ENCODE data around the gene ANK3. TPM values are rescaled to one million over a fixed set of nuclear protein-coding genes. Genes with fewer than 3 reads are reported as not detected.

ANK3 gene
- total RNA-seq, 1 donor from 2014 or later, result 35.1 TPM

GRCh38 chr10:60288256-60288655, 101.4 kb downstream of the ANK3 start:
- Mint-ChIP-seq H3K4me1 (ENCODE audit: low read depth) (peaks cover 90% of the 10 kb centered on the region), H3K27me3 (ENCODE audit: low read depth) (no peaks in the 10 kb centered on the region)
- no peak for TF ChIP-seq CTCF (IDR thresholded peaks at IDR 0.05)

GRCh38 chr10:60286559-60286958, 103.1 kb downstream of the ANK3 start:
- no peak overlapping the region for H3K4me3 Mint-ChIP-seq (ENCODE audit: unreplicated experiment)
- no peaks in the 10 kb centered on the region for H3K27me3 Mint-ChIP-seq (ENCODE audit: low read depth)
- no peak for DNase-seq (ENCODE audit: low spot score)
- no peaks in the 10 kb centered on the region for H3K36me3 Mint-ChIP-seq (ENCODE audit: low read depth)
- H3K9me3 Mint-ChIP-seq (ENCODE audit: low read depth), result no peaks in the 10 kb centered on the region
- no peak for TF ChIP-seq CTCF (IDR thresholded peaks at IDR 0.05)
- peak overlapping the region; percentile 82 for H3K27ac Mint-ChIP-seq (ENCODE audit: unreplicated experiment)
- peaks cover 90% of the 10 kb centered on the region for H3K4me1 Mint-ChIP-seq (ENCODE audit: low read depth)

More at GRCh38 chr10:60288256-60288655, 101.4 kb downstream of the ANK3 start:
- no peak for DNase-seq (ENCODE audit: low spot score)
- Mint-ChIP-seq H3K9me3 (ENCODE audit: low read depth) (no peaks in the 10 kb centered on the region), H3K27ac (ENCODE audit: unreplicated experiment) (peak overlapping the region; percentile 2), H3K4me3 (ENCODE audit: unreplicated experiment) (no peak overlapping the region), H3K36me3 (ENCODE audit: low read depth) (no peaks in the 10 kb centered on the region)

GRCh38 chr10:60283397-60283796, 106.3 kb downstream of the ANK3 start:
- no peaks in the 10 kb centered on the region for H3K9me3 Mint-ChIP-seq (ENCODE audit: low read depth)
- H3K4me3 Mint-ChIP-seq (ENCODE audit: unreplicated experiment), result peak overlapping the region; percentile 1
- no peak for DNase-seq (ENCODE audit: low spot score)
- no peaks in the 10 kb centered on the region for H3K27me3 Mint-ChIP-seq (ENCODE audit: low read depth)
- no peak for TF ChIP-seq CTCF (IDR thresholded peaks at IDR 0.05)
- peaks cover 76% of the 10 kb centered on the region for H3K4me1 Mint-ChIP-seq (ENCODE audit: low read depth)
- no peaks in the 10 kb centered on the region for H3K36me3 Mint-ChIP-seq (ENCODE audit: low read depth)
- peak overlapping the region; percentile 95 for H3K27ac Mint-ChIP-seq (ENCODE audit: unreplicated experiment)

GRCh38 chr10:60282771-60283353, 106.8 kb downstream of the ANK3 start:
- TF ChIP-seq CTCF (IDR thresholded peaks at IDR 0.05), result no peak
- H3K27ac Mint-ChIP-seq (ENCODE audit: unreplicated experiment), result peak overlapping the region; percentile 95
- H3K4me1 Mint-ChIP-seq (ENCODE audit: low read depth), result peaks cover 71% of the 10 kb centered on the region
- no peaks in the 10 kb centered on the region for H3K27me3 Mint-ChIP-seq (ENCODE audit: low read depth)
- DNase-seq (ENCODE audit: low spot score), result no peak
- no peaks in the 10 kb centered on the region for H3K9me3 Mint-ChIP-seq (ENCODE audit: low read depth)
- H3K4me3 Mint-ChIP-seq (ENCODE audit: unreplicated experiment), result peak overlapping the region; percentile 29
- no peaks in the 10 kb centered on the region for H3K36me3 Mint-ChIP-seq (ENCODE audit: low read depth)

- H3K36me3 Mint-ChIP-seq (ENCODE audit: low read depth), result peaks cover 4% of the 10 kb centered on the region
- H3K9me3 Mint-ChIP-seq (ENCODE audit: low read depth), result no peaks in the 10 kb centered on the region
- DNase-seq (ENCODE audit: low spot score), result no peak
- peak overlapping the region; percentile 95 for H3K27ac Mint-ChIP-seq (ENCODE audit: unreplicated experiment)
- no peak for TF ChIP-seq CTCF (IDR thresholded peaks at IDR 0.05)
- no peak overlapping the region for H3K4me3 Mint-ChIP-seq (ENCODE audit: unreplicated experiment)
- H3K27me3 Mint-ChIP-seq (ENCODE audit: low read depth), result no peaks in the 10 kb centered on the region
- peaks cover 67% of the 10 kb centered on the region for H3K4me1 Mint-ChIP-seq (ENCODE audit: low read depth)
Measured at GRCh38 chr10:60281792-60282353, 107.8 kb downstream of the ANK3 start.
